CD14-positive monocyte (primary cell): ENCODE results near the gene GRIN1. TPM values are rescaled to one million over a fixed set of nuclear protein-coding genes. Genes with fewer than 3 reads are reported as not detected.

Experiments
- DNase-seq, 3 donors: peaks; one replicate each; pipeline ENCODE4 v3.0.0-alpha.2; 2011 to 2022
- H2AFZ ChIP-seq: 2 replicates; pipeline ENCODE4 v1.6.0; 2012; ENCODE audit warnings: mild to moderate bottlenecking, low read depth, low read length, inconsistent platforms; ENCODE audit not compliant: insufficient read depth, poor library complexity, severe bottlenecking
- H3K27ac ChIP-seq, 2 donors: 1 replicate in 1 of 2; 2 replicates in 1 of 2; pipeline ENCODE4 v1.5.1; 2012 to 2013; ENCODE audit warnings: low read length in 2 of 2, control low read depth in 1 of 2, inconsistent platforms in 1 of 2, low read depth in 1 of 2, mild to moderate bottlenecking in 1 of 2
- H3K27me3 ChIP-seq, 2 donors: one replicate each; pipeline versions ENCODE4 v1.6.0 to v1.6.1; 2011 to 2013; ENCODE audit warnings: low read length in 2 of 2; ENCODE audit not compliant: control insufficient read depth in 2 of 2, insufficient read depth in 2 of 2
- H3K36me3 ChIP-seq, 2 donors: replicated peaks in 1 of 2; 1 replicate in 1 of 2; 2 replicates in 1 of 2; pipeline versions ENCODE4 v1.5.1 to v1.6.1; 2012 to 2013; ENCODE audit warnings: low read length in 2 of 2, control low read depth in 1 of 2, inconsistent platforms in 1 of 2, mild to moderate bottlenecking in 1 of 2; ENCODE audit not compliant: insufficient read depth in 2 of 2, control insufficient read depth in 1 of 2
- H3K4me1 ChIP-seq, 2 donors: 1 replicate in 1 of 2; 2 replicates in 1 of 2; pipeline versions ENCODE4 v1.5.1 to v1.6.1; 2012 to 2013; ENCODE audit warnings: low read length in 2 of 2, control low read depth in 1 of 2, inconsistent platforms in 1 of 2, mild to moderate bottlenecking in 1 of 2, moderate library complexity in 1 of 2; ENCODE audit not compliant: insufficient read depth in 2 of 2, control insufficient read depth in 1 of 2
- H3K4me2 ChIP-seq: replicated peaks from 2 replicates; pipeline ENCODE3; 2012; ENCODE audit warnings: low read length, moderate library complexity, mild to moderate bottlenecking; ENCODE audit not compliant: poor library complexity, severe bottlenecking; ENCODE audit errors: extremely low read depth
- H3K4me3 ChIP-seq, 3 experiments: fragments of 200-600 bp in 1 of 3; sonication (generic) in 1 of 3; replicated peaks in 1 of 3; 1 replicate in 2 of 3; 2 replicates in 1 of 3; pipeline ENCODE4 v1.5.1; 2011 to 2013; ENCODE audit warnings: low read length in 3 of 3, mild to moderate bottlenecking in 3 of 3, control low read depth in 2 of 3, low read depth in 2 of 3, inconsistent platforms in 1 of 3, moderate library complexity in 1 of 3
- H3K79me2 ChIP-seq: 2 replicates; pipeline ENCODE4 v1.6.0; 2012; ENCODE audit warnings: mild to moderate bottlenecking, control low read depth, inconsistent platforms, low read length, moderate library complexity; ENCODE audit not compliant: insufficient read depth
- H3K9ac ChIP-seq: 2 replicates; pipeline ENCODE4 v1.6.0; 2017; ENCODE audit warnings: low read length, mild to moderate bottlenecking; ENCODE audit not compliant: insufficient read depth, poor library complexity, severe bottlenecking
- H3K9me3 ChIP-seq, 2 donors: replicated peaks in 1 of 2; 1 replicate in 1 of 2; 2 replicates in 1 of 2; pipeline versions ENCODE4 v1.5.1 to v1.6.1; 2012 to 2013; ENCODE audit warnings: low read length in 2 of 2, control low read depth in 1 of 2; ENCODE audit not compliant: control insufficient read depth in 1 of 2, insufficient read depth in 1 of 2
- H4K20me1 ChIP-seq: 2 replicates; pipeline ENCODE4 v1.6.0; 2012; ENCODE audit warnings: mild to moderate bottlenecking, low read length, control low read depth, moderate library complexity; ENCODE audit not compliant: insufficient read depth
- H3K27ac Mint-ChIP-seq, 7 donors: one replicate each; pipeline ENCODE4 v1.8.0; 2020; ENCODE audit warnings: mild to moderate bottlenecking in 7 of 7, mixed read lengths in 7 of 7, moderate library complexity in 6 of 7, inconsistent platforms in 2 of 7
- H3K27me3 Mint-ChIP-seq, 3 donors: one replicate each; pipeline ENCODE4 v1.8.0; 2021 to 2022; ENCODE audit warnings: low read depth in 3 of 3, mild to moderate bottlenecking in 3 of 3, mixed read lengths in 3 of 3, moderate library complexity in 3 of 3, inconsistent platforms in 1 of 3
- H3K36me3 Mint-ChIP-seq, 2 donors: one replicate each; pipeline ENCODE4 v1.8.0; 2020; ENCODE audit warnings: mixed read lengths in 2 of 2, inconsistent platforms in 1 of 2, mild to moderate bottlenecking in 1 of 2
- H3K4me1 Mint-ChIP-seq: one replicate; pipeline ENCODE4 v1.8.0; 2020; ENCODE audit warnings: mild to moderate bottlenecking, mixed read lengths
- H3K4me3 Mint-ChIP-seq, 2 donors: one replicate each; pipeline ENCODE4 v1.8.0; 2020; ENCODE audit warnings: mild to moderate bottlenecking in 2 of 2, mixed read lengths in 2 of 2, moderate library complexity in 1 of 2
- H3K9me3 Mint-ChIP-seq, 7 donors: one replicate each; pipeline ENCODE4 v1.8.0; 2020 to 2022; ENCODE audit warnings: mixed read lengths in 7 of 7, mild to moderate bottlenecking in 6 of 7, moderate library complexity in 6 of 7, inconsistent platforms in 2 of 7
- CTCF ChIP-seq: fragments of 200-600 bp; IDR thresholded peaks from one replicate; pipeline ENCODE4 v1.8.0; 2022; ENCODE audit warnings: antibody characterized with exemption, mild to moderate bottlenecking
- WGBS: methylation state at CpG from one replicate; pipeline ENCODE4 v1.1.5; 2013; ENCODE audit warnings: missing lambda C conversion rate; ENCODE audit not compliant: insufficient coverage; 5-methylcytosine and 5-hydroxymethylcytosine counted together
- intact Hi-C, 2 donors: fragments of 100-400 bp; cut with micrococcal nuclease; formaldehyde crosslinking; loops; one replicate each; pipeline versions ENCODE4 v1.15.0 to v1.15.1; 2023
- polyA plus RNA-seq, 3 donors: library from polyadenylated mRNA; depleted of rRNA in 1 of 3; unstranded in 2 of 3; stranded (reverse) in 1 of 3; fragments of 300-500 nt in 2 of 3; fragments of >200 nt in 1 of 3; fragmentation: Illumina TruSeq in 2 of 3; gene quantifications; 1 replicate in 2 of 3; 2 replicates in 1 of 3; pipeline ENCODE4 v1.2.3, GENCODE V29; 2012 to 2021

Gene GRIN1
- polyA plus RNA-seq, 3 donors = not detected

GRCh38 chr9:137184881-137185660 is 46.1 kb downstream of the GRIN1 start:
- intact Hi-C loops = loop anchor here (5.0 kb wide), 2 partner anchors 52 to 68 kb away; no protein-coding TSS in a partner anchor
- H3K27me3 Mint-ChIP-seq = peaks cover 0 to 1% (median 0%) of the 10 kb centered on the region in 3 donors
- Histone ChIP-seq H3K79me2 (peaks cover 36% of the 10 kb centered on the region), H3K27ac (no peak overlapping the region), H3K4me1 (peaks cover 26 to 34% of the 10 kb centered on the region in 2 donors), H3K4me2 (no peak overlapping the region), H2AFZ (no peak overlapping the region), H3K9me3 (no peaks in the 10 kb centered on the region), H3K27me3 (no peaks in the 10 kb centered on the region), H3K36me3 (peaks cover 67 to 70% of the 10 kb centered on the region in 2 donors), H4K20me1 (peaks cover 12% of the 10 kb centered on the region), H3K4me3 (no peak overlapping the region), H3K9ac (no peak overlapping the region)
- no peak overlapping the region for H3K4me3 Mint-ChIP-seq
- peaks cover 47 to 76% of the 10 kb centered on the region in 2 donors for H3K36me3 Mint-ChIP-seq
- WGBS = 97% methylated on average over 44 of the region's 48 CpGs
- H3K4me1 Mint-ChIP-seq = peaks cover 27% of the 10 kb centered on the region
- no peak for TF ChIP-seq CTCF
- H3K27ac Mint-ChIP-seq = no peak overlapping the region
- no peak for DNase-seq
- H3K9me3 Mint-ChIP-seq = no peaks in the 10 kb centered on the region

- intact Hi-C loops = loop anchor here in 1 of 2 donors (5.0 kb wide), 1 partner anchor 51 kb away; no protein-coding TSS in a partner anchor
- H3K4me1 ChIP-seq = peaks cover 28 to 39% of the 10 kb centered on the region in 2 donors
- peaks cover 32% of the 10 kb centered on the region for H3K4me1 Mint-ChIP-seq
- no peak overlapping the region for H3K4me3 Mint-ChIP-seq
- H3K27ac Mint-ChIP-seq = peak overlapping the region in 1 of 7 donors; percentile 12
- H3K27me3 Mint-ChIP-seq = no peaks in the 10 kb centered on the region
- H3K79me2 ChIP-seq = peaks cover 44% of the 10 kb centered on the region
- H3K4me2 ChIP-seq = no peak overlapping the region
- no peak overlapping the region for H3K9ac ChIP-seq
- no peak overlapping the region for H2AFZ ChIP-seq
- WGBS = 98% methylated on average over 16 of the region's 19 CpGs
- peaks cover 0 to 2% (median 0%) of the 10 kb centered on the region in 7 donors for H3K9me3 Mint-ChIP-seq
- peaks cover 48 to 77% of the 10 kb centered on the region in 2 donors for H3K36me3 Mint-ChIP-seq
- TF ChIP-seq CTCF = no peak
- H3K36me3 ChIP-seq = peaks cover 66 to 67% of the 10 kb centered on the region in 2 donors
- no peaks in the 10 kb centered on the region for H3K9me3 ChIP-seq
- no peaks in the 10 kb centered on the region for H3K27me3 ChIP-seq
- H4K20me1 ChIP-seq = peaks cover 21% of the 10 kb centered on the region
- DNase-seq = no peak
- no peak overlapping the region for H3K27ac ChIP-seq
- H3K4me3 ChIP-seq = no peak overlapping the region
Observed at GRCh38 chr9:137185921-137186320, 47.0 kb downstream of the GRIN1 start.
